Stomach (tissue), 4 donors: ENCODE results near the gene TAF13.

Experiments
- CTCF ChIP-seq, 7 experiments: fragments of 450-650 bp in 4 of 7; fragments of 200-600 bp in 3 of 7; sonication (generic) in 3 of 7; IDR thresholded peaks; one replicate each; pipeline ENCODE4 v1.5.1; 2016 to 2019; ENCODE audit warnings: antibody characterized with exemption in 7 of 7, control low read depth in 2 of 7, mild to moderate bottlenecking in 1 of 7
- POLR2A ChIP-seq, 4 donors: fragments of 450-650 bp; IDR thresholded peaks; one replicate each; pipeline ENCODE4 v1.6.1; 2016; ENCODE audit warnings: antibody characterized with exemption in 4 of 4, control low read depth in 2 of 4, mild to moderate bottlenecking in 1 of 4, moderate library complexity in 1 of 4

- TF ChIP-seq CTCF (IDR thresholded peaks at IDR 0.05) (no peak), POLR2A (IDR thresholded peaks at IDR 0.05) (no peak)
Observed at GRCh38 chr1:109113590-109114341, 38.0 kb upstream of the TAF13 start, which contains the start of gene ELAPOR1.
